HCEC 1CT (cell line): ENCODE data around the gene TMEM120B.
"Not testable (repeated sequence)": the region's sequence is repeated elsewhere in the genome, so short reads cannot be mapped to it uniquely, and the experiment has no call there.

Experiments
- DNase-seq: peaks from one replicate; pipeline ENCODE4 v3.0.0-alpha.2; 2017

The TMEM120B gene

DNA sequence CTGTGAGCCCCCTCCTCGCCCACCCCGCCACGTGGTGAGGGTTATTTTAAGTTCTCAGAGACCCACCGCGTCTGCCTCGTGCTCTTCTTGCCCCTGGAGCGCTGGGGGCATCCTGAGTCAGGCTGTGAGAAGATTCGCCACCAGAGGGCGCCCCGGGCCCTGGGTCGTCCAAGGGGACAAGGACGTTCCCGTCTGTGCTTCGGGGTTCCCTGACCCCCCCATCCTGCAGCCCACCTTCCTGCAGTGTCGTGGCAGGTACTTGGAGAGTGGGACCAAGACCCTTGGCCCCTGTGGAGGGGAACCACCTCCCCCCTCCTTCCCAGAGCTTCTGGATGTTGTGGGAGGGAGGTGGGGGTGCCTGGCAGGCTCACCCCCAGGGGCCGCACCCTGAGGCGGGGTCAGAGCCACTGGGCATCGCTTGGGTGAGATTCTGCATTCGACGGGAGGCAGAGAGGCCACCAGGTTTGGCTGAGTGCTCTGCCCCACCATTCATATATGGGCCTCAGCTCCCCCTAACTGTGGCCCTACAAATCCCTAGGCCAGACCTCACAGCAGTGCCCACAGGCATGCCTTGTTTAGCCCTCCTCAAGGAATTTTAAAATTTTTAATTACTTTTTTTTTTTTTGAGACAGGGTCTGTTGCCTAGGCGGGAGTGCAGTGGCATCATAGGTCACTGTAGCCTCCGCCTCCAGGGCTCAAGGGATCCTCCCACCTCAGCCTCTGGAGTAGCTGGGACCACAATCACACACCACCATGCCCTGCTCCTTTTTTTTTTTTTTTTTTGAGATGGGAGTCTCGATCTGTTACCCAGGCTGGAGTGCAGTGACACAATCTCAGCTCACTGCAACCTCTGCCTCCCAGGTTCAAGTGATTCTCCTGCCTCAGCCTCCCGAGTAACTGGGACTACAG is 63.9 kb downstream of the TMEM120B start:
- peak; percentile 46 for DNase-seq

DNA sequence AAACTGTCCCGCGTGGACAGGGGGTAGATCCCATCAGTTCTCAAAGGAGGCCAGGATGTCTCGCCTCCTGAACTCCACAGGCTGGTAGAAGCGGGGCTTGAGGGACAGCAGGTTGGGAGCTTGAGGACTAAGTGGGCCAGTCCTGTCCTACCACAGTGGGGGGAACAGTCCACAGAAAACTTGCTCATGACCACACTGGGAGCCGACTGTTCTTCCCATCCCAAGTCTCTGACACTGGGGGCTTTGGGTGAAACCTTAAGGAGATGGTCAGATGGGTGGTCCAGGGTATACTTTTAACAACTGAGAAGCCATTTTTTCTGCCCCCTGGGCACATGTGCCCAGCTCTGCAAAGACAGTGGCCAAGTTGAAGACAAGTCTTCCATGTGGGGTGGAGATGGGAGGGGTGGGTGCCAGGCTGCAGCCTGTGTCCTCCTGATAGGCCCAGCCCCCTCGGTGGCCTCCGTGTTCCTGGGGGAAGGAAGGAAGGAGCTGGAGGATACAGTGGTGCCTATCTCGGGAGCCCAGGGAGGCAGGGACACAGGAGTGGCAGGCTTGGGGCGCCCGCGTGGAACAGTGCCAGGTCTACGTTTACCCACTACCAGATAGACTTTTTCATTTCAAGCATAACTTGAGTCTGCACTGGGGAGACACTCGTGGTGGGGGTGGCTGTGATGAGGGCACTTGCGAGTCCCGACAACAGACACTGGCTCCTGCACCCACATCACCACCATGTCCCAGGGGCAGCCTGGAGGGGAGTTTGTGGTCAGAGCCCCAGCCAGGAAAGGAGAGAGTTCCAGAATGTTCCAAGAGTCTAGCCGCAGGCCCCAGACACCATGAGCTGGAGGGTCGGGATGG is 66.2 kb downstream of the TMEM120B start:
- no peak for DNase-seq

DNA sequence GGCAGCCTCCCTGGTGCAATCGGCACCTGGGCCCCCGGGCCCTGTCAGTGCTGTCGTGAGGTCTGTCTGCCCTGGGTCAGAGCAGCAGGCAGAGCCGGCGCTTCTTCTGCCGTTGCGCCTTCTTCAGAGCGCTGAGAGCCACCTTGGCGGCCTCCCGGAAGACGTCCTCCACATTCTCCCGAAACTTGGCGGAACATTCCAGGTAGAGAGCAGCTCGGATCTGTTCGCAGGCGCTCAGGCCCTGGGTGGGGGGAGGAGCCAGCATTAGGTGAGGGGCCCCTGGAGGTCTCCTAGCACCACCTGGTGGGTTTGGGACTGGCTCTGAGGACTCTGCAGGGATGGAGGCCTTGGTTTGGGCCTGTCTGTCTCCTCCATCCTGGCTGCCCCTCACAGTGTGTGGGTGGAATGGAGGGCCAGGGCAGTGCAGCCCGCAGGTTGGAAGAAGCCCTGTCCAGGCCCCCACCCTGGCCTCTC is 66.9 kb downstream of the TMEM120B start:
- no peak for DNase-seq

DNA sequence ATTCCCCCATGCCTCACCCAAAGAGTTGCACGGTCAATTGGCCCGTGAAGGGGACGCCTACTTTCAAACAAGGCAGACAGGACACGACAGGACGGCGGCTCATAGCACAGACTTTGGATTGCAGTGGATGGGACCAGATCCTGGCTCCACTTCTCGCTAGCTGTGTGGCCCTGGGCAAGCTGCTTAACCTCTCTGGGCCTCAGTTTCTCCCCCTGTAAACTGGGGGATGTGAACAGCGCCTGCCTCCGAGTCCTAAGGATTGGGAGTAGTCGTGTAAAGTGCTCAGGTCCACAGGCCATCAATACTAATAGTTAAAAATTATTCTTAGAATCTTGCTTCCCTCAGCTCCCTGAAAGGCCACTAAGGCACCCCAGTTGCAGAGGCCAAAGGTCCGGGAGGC is 67.9 kb downstream of the TMEM120B start:
- DNase-seq, result no peak

DNA sequence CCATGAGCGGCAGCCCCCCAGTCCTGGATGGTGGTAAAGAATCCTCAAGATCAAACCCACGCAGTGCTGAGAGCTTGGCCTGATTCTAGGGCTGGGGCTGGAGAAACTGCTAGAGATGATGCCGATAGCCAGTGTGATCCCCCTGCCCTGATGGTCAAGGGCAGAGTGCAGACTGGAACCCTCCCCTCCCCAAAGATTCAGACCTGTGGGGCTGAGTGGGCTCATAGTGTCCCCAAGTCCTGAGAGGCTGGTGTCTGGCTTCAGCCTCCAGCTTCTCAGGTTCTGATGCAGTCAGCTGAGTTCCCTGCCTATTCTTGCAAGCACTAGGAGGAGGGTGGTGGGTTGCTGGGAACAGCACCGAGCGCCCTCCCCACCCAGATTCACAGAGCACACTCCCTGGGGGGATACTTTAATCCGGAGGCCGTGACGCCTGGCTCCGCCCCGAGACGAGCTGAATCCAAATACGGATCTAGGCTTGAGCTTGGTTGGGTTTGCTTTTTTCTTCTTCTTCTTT is 69.0 kb downstream of the TMEM120B start:
- DNase-seq, result no peak

DNA sequence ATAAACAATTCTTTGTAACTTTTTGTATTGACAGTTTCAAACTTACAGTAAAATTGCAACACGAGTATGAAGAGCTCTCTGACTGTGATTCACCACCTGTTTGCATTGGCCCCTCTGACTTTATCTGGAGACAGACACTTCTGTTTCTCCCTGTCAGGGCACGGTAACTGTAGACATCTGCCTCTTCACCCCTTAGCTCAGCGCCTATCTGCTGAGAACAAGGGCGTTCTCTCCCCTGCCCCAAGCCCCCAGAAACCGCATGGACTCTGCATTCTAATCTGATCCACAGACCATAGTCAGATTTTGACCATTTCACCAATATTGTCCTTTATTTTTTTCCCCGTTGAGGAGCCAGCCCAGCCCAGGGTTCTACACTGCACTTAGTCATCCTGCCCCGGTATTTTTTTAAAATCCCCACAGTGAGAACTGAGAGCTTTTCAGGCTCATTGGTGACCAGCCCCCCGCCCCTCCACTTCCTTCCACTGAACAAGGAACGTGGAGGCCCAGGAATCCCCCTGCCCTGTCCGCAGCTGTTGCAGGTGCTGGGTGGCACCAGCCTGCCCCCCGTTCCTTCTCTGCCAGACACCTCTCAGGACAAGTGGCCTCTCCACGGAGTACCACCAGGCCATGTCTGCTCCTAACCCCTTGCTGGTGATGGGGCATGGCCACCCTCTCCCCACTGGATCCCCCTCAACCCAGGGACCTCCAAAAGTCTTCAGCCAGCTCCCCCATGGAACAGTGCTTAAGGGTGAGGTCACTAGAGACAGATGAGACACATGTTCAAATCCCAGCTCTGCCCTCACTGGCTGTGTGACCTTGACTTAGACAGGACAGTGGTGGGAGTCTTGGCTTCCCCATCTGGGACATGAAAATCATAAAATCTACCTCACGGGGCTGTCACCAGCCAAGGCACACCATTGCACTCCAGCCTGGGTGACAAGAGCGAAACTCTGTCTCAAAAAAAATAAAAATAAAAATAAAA is 69.7 kb downstream of the TMEM120B start:
- DNase-seq, result peak; percentile 49

DNA sequence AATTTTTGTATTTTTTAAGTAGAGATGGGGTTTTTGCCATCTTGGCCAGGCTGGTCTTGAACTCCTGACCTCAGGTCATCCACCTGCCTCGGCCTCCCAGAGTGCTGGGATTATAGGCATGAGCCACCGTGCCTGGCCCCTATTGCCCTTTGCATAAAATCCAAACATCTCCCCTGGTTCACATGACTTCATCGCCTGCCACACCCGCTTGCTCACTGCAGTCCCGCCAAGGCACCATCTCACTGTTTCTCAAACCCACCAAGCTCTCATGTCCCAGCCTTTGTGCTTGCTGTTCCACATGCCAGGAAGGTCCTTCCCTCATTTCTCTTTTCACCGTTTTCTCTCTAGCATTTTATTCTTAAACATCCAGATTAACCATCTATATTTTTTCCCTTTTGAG is 71.2 kb downstream of the TMEM120B start:
- DNase-seq, result peak; percentile 38

DNA sequence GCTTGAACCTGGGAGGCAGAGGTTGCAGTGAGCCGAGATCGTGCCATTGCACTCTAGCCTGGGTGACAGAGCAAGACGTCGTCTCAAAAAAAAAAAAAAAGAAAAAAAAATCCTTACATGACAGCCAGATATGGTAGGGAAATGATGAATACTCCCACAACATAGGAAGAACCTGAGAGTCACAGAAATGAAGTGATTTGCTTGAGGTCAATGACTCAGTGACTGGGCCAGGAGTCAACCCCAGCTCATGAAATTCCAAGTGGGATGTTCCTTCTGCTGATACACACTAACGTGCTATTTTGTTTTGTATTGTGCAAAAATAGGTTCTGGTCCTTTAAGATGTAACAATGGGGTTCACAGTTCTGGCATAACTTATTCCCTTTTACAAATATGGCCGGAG is 71.9 kb downstream of the TMEM120B start:
- peak; percentile 90 for DNase-seq

DNA sequence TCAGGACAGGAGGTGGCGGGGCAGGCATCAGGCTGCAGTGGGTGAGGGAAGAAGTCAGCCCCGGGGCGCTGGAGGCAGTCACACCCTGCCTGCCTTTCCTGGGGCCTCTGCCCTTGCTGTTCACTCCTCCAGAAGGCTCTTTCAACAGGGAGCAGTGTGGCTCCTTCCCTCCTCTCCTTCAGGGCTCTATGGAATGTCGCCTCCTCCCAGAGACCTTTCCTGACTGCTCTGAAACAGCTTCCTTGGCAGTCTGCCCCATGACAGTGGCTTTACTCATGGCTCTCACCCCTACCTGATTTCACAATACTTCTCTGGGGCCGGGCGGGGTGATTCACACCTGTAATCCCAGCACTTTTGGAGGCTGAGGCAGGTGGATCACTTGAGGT is 73.9 kb downstream of the TMEM120B start:
- DNase-seq, result peak; percentile 95

DNA sequence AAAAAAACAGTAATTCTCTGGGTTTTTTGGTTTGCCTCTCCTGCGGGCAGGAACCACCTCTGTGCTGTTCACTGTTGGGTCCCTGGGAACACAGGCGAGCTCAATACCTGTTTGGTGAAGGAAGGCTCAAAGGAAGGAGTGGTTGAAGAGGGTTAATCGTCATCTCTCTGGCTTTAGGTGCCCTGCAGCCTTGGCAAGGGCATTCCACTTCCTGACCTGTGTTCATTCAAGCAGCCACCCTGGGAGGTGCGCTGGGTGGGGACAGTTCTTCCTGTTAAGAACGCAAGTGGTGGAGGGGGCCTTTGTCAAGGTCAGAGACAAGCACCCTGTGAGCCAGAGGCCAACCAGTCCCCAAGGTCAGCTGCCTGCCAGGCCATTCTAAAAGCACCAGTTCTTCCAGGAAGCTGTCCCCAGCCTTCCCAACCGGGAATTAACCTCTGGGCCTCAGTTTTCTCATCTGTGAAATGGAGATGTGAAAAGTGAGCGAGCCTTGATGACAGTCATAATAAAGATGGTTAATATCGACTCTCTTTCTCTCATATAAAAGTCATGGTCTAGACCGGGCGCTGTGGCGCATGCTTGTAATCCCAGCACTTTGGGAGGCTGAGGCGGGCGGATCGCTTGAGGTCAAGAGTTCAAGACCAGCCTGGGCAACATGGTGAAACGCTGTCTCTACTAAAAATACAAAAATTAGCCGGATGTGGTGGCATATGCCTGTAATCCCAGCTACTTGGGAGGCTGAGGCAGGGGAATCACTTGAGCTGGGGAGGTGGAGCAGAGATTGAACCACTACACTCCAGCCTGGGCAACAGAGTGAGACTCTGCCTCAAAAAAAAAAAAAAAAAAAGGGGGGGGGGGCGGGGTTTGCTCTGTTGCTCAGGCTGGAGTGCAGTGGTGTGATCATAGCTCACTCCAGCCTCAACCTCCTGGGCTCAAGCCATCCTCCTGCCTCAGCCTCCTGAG is 74.8 kb downstream of the TMEM120B start:
- no peak for DNase-seq

DNA sequence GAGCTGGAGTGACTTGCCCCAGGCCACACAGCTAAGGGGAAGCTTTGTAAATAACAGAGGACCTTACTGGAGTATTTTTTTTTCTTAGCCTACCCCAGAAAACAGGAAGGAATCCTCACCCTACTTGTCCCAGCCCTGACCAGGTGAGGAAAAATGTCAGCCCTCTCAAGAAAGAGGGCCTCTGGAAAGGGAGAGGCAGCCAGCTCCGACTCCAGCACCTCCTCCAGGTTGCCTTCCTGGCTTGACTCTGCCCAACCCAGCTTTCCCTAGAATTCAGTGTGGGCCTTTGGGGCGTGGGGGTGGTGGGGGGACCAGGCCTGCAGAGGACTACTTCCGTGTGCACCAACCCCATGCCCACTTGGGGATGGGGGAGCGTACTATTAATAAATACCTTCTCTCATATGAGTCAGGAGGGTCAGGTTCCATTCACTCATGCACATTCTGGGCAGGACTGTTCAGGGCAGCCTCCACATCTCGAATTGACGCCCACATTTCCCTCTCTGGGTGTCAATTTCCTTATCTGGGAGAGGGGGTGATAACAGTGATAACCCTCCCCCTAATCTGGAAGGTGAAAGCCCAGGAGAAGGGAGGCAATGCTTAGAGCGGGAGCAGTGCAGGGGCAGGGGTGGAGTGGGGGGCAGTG is 75.7 kb downstream of the TMEM120B start:
- DNase-seq, result no peak

DNA sequence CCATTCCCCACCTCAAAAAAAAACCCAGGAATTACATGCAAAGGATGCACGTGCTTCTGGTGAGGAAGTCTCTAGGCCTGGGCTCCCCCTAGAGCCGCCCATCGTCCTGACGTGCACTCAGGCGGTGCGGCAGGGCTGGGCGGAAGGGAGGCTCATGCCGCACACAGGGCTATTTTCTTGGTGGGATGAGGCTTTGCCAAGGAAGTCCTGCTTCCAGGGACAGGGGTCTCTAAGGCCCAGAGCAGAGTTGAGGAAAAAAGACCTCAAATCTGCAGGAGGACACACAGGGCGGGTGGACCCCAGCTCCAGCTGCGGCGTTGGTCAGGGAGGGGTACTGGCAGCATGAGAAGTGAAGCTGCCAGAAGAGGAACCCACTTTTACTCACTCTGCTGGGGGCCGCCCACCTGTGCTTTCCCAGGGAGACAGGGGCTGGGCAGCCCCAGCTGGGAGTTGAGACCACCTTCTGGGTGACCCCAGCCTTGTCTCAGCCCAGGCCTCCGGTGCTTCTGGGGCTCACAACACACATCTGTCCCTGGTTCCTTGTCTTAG is 76.8 kb downstream of the TMEM120B start:
- DNase-seq, result no peak

DNA sequence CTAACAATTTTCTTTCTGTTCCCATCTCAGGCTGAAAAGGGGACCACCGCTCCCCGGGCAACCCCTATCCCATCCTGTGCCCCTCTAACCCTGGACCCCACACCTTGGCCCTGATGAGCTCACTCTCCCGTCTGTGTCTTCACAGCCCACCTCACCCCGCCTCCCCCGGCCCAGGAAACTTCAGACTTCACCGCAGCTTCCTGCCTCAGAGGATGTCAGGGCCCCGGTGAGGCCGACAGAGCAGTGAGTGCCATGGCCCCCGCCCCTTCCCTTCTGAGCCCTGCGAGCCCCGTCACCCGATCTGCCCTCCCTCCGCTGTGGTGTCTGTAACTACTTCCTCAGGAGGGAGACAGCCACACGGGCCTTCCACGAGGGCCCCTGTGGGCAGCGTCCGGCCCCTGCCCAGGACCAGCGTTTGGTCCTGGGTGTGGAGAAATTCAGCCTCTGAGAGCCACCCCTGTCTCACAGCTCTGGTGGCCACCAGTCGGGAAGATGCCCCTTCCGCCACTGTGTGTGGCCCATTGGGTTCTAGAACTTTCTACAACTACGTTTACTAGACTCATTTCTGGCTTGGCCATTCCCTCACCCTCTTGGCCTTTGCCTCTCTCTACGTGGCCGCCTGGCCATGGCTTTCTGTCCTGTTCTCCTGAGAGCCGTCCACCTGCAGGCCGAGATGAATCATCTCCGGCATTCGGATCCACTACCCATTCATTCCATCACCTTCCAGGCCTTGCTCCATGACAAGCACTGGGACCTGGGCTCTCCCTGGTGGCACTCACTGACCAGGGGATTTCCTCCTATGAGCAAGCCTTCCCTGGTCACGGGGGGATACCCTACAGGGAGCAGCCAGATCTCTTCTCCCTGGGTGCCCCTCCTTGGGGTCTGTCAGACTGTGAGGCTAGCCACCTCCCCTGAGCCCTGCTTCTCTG is 77.5 kb downstream of the TMEM120B start:
- DNase-seq, result no peak

DNA sequence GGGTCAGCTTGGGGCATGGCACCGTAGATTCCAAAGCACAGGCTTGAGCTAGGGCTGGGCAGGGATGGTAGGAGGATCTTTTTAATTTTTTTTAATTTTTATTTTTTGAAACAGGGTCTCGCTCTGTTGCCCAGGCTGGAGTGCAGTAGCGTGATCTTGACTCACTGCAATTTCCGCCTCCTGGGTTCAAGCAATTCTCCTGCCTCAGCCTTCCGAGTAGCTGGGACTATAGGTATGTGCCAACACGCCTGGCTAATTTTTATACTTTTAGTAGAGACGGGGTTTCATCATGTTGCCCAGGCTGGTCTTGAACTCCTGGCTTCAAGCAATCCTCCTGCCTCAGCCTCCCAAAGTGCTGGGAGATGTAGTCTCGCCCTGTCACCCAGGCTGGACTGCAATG is 78.2 kb downstream of the TMEM120B start:
- DNase-seq, result not testable (repeated sequence)

DNA sequence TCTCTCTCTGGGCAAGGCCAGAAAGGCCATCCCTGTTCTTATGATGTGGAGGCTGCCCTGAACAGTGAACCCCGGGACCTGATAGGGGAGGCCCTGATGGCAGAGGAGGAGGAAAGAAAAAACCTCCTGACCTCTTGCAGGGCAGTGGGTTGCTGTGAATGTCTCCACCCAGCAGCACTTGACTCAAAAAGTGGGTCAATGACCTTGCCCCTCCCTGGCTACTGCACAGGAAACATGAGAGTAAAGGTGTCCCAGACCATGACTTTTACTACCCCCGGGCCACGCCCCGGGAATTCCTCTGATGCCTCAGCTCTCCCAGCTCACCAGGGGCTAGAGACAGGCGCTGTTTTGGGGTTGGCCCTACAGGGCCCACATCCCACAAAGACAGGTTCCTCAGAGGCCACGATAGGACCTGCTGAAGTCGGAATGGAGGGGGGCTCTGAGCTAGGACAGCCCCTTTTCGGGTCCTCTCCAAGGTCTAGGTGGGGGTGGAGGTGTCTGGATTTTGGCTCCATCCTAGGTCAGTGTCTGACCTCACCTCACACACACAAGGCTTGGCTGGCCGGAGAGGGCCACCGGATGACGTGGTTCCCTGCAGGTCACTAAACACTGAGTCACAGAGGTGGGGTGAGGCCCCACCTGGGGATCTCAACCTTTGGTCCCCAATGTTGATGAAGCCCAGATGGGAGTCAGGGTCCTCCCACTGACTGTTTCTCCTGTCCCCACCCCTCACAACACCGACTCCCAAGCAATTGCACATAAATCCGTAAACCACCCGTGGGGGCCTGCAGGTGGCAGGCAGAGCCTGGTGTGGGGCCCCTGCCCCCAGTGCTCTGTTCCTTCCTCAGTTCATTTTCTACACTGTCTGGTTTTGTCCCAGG is 79.4 kb downstream of the TMEM120B start:
- no peak for DNase-seq

DNA sequence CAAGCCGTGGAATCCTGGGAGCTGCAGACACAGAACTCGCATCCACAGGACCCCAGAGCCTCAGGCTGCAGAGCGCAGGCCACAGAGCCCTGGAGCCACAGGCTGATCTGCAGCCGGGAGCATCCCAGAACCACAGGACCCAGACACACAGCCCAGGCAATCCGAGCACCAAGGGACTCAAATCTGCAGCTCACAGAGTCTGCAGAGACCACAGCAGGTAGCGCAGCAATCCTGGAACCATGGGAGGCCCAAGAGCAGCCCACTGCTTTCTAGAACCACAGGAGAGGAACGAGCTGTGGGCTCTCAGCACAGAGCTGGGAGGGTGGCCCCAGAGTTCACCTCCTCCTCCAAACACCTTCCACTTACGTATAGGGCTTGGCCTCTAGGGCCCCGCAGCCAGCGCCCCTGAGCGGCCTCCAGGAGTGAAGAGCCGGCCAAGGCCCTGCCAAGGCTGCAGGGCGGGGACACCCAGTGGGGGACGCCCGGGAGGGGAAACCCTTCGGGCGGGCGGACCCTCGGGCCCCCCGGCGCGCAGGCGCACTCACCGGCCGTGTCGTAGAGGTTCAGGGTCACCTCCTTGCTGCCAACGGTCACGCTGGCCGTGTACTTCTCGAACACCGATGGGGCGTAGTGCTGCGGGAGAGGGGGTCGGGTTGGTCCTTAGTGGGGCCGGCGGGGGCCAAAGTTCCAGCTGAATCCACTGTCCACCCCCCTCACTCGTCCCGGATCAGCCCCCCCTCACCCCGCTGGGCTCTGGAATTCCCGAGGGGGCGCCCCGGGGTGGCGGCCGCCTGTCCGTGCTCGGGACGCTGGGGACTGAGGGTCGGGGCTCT is 80.3 kb downstream of the TMEM120B start:
- DNase-seq, result no peak

DNA sequence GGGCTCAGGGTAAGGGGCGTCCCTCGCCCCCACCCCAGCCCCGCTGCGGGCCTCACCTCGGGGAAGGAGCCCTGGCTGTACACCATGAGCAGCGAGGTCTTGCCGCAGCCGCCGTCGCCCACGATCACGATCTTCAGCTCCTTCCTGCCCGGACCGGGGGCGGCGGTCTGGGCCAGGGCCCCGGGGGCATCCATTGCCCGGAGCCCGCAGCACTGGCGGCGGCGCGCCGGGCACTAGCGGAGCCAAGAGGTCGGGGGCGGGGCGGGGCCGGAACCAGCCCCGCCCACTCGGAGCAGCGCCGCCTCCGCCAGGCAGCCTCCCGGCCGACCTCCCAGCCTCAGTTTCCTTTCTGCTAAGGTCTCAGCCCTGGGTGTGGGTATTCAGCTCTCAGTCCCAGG is 80.9 kb downstream of the TMEM120B start, which contains the start of gene RHOF:
RHOF (minus strand) TSS at position 249 of the 398 bp plus-strand sequence; CDS start at position 194, 55 bp downstream.
- no peak for DNase-seq
